Endothelial cell (in vitro differentiated cells): ENCODE measurements around the gene MRGPRF. TPM values are rescaled to one million over a fixed set of nuclear protein-coding genes. Genes with fewer than 3 reads are reported as not detected.

Experiments used
- DNase-seq: peaks from one replicate; pipeline ENCODE4 v3.0.0; 2021; ENCODE audit warnings: low spot score
- H3K27ac Mint-ChIP-seq: one replicate; pipeline ENCODE4 v1.8.0; 2021; ENCODE audit warnings: mixed read lengths, inconsistent platforms; ENCODE audit not compliant: unreplicated experiment
- H3K27me3 Mint-ChIP-seq: one replicate; pipeline ENCODE4 v1.8.0; 2021; ENCODE audit warnings: mild to moderate bottlenecking, moderate library complexity, mixed read lengths, inconsistent platforms; ENCODE audit not compliant: unreplicated experiment
- H3K36me3 Mint-ChIP-seq: one replicate; pipeline ENCODE4 v1.8.0; 2021; ENCODE audit warnings: mild to moderate bottlenecking, low read depth, mixed read lengths, inconsistent platforms; ENCODE audit not compliant: unreplicated experiment
- H3K4me1 Mint-ChIP-seq: one replicate; pipeline ENCODE4 v1.8.0; 2021; ENCODE audit warnings: mild to moderate bottlenecking, mixed read lengths, inconsistent platforms; ENCODE audit not compliant: unreplicated experiment
- H3K4me3 Mint-ChIP-seq: one replicate; pipeline ENCODE4 v1.8.0; 2021; ENCODE audit warnings: mild to moderate bottlenecking, mixed read lengths, inconsistent platforms; ENCODE audit not compliant: unreplicated experiment
- H3K9me3 Mint-ChIP-seq: one replicate; pipeline ENCODE4 v1.8.0; 2021; ENCODE audit warnings: mixed read lengths, inconsistent platforms; ENCODE audit not compliant: unreplicated experiment
- CTCF ChIP-seq: fragments of 200-600 bp; sonication (generic); IDR thresholded peaks from one replicate; pipeline ENCODE4 v1.5.0; 2021; ENCODE audit warnings: antibody characterized with exemption; ENCODE audit not compliant: unreplicated experiment
- total RNA-seq: library from RNA; stranded (reverse); fragmentation: NEBNext Ultra II Directional; extraction: Animal tissue kit (Norgen Biotek cat#: 25700); gene quantifications from one replicate; pipeline ENCODE4 v1.2.1, GENCODE V29; 2021; ENCODE audit not compliant: unreplicated experiment

MRGPRF gene
- total RNA-seq, 1 donor from 2014 or later = 0.54 TPM

DNA sequence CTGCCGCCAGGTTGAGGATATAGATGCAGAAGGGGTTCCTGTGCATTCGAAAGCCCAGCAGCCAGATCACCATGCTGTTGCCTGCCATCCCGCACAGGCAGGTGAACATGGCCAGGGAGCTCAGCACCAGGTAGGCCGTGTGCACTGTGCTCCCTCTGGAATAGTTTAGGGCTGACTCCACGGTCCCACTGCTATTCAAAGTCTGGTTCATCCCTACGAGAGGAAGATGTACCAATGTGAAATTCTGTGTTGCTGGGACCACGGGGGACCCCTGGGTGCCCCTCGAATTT is 32.3 kb downstream of the MRGPRF start, which contains the start of gene MRGPRD:
Gene MRGPRD, minus strand, starts transcription at position 211 of the 290 bp plus-strand sequence. Its CDS starts 0 bp downstream, at position 211.
- Mint-ChIP-seq H3K9me3 (no peaks in the 10 kb centered on the region), H3K4me3 (no peak within 1 kb of the TSS)

DNA sequence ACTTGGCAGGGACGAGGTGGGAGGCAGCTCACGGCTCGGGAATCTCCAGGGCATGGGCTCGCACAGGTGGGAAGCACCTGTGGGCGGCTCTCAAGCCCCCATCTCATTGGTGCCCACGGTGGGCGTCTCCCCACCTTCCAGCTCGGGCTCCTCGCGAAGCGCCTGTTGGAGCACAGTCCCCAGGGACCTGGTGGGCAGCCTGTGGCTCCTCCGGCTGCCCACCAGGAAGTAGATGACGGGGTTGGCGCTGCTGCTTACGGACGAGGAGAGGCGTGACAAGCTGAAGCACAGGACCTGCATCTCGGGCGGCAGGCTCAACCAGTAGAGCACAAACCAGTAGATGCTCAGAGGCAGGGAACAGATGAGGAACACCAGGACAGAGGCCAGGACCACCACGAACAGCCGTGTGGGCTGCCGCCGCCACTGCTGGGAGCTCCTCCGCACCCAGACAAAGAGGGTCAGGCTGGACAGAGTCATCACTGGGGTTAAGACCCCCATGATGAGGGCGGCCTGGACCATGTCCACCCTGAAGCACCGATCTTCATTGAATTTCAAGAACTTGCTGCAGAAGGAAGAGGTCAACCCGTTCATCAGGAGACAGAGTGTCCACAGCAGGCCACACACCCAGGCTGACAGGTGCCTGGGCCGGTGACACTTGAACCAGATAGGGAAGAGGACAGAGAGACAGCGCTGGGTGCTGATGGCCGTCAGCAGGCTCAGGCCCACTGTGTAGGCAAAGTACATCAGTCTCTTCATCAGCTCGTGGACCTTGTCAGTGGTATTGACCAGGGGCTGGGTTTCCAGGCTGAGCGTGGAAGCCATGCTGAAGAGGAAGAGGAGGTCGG is 32.9 kb downstream of the MRGPRF start:
- H3K4me1 Mint-ChIP-seq = peaks cover 4% of the 10 kb centered on the region
- no peaks in the 10 kb centered on the region for H3K27me3 Mint-ChIP-seq
- no peaks in the 10 kb centered on the region for H3K9me3 Mint-ChIP-seq
- H3K36me3 Mint-ChIP-seq = no peaks in the 10 kb centered on the region
- no peak overlapping the region for H3K27ac Mint-ChIP-seq
- no peak overlapping the region for H3K4me3 Mint-ChIP-seq
- DNase-seq = no peak
- TF ChIP-seq CTCF = no peak

More for the DNA sequence above, 32.3 kb downstream of the MRGPRF start, which contains the start of gene MRGPRD:
- no peak for TF ChIP-seq CTCF
- DNase-seq = no peak
- Mint-ChIP-seq H3K36me3 (no peaks in the 10 kb centered on the region), H3K27ac (no peak within 1 kb of the TSS), H3K4me1 (peaks cover 4% of the 10 kb centered on the region), H3K27me3 (no peaks in the 10 kb centered on the region)

DNA sequence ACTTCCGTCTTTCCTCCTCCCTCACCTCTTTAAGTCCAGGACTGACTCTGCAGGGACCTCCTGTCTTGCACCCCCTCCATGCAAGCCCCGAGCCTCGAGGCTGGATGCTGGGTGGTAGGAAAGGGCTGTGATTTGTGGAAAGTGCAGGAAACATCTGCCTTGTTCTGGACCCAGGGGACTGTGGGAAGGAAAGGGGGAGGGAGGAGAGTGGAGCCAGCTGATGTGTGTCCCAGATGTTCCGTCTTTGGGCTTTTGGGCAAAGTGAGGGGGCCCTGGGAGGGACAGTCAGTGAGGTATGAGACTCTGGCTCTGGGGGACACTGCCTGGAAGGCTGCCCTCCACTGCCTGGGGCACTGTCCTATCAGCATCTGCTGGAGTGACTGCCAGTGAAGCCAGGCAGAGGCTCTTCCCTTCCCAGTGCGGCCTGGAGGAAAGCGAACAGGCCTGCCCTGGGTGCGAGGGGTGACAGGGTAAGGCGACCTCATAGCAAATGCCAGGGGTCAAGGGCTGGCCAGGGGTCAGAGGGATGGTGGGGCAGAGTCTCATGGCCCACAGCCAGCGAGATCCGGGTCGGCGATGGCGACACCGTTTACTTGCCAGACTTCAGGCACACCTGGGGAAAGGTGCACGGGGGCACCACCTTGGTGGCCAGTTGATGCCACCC is 34.0 kb downstream of the MRGPRF start:
- Mint-ChIP-seq H3K4me1 (peaks cover 4% of the 10 kb centered on the region), H3K9me3 (no peaks in the 10 kb centered on the region), H3K27me3 (no peaks in the 10 kb centered on the region), H3K4me3 (no peak overlapping the region), H3K27ac (no peak overlapping the region), H3K36me3 (no peaks in the 10 kb centered on the region)
- no peak for TF ChIP-seq CTCF
- DNase-seq = no peak

DNA sequence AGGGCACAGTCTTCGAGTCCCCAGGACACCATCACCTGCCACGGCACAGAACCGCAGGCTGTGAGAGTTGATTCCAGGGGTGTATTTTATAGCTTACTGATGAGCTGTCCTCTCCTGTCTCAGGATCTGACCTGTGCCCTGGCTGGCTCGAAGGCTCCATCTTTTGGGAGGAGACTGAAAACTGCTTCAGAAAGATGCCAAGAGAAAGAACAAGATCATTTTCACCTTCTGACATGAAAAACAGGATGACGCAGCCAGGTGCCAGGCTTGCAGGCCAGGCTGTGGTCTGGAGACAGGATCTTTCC is 34.5 kb downstream of the MRGPRF start:
- Mint-ChIP-seq H3K27me3 (no peaks in the 10 kb centered on the region), H3K27ac (no peak overlapping the region), H3K9me3 (no peaks in the 10 kb centered on the region), H3K4me3 (no peak overlapping the region), H3K4me1 (peaks cover 4% of the 10 kb centered on the region), H3K36me3 (no peaks in the 10 kb centered on the region)
- no peak for DNase-seq
- no peak for TF ChIP-seq CTCF
